HL-60 (cell line): Measurements from ENCODE around the gene CCDC92.
A peak's percentile ranks its signal among the peaks of the same experiment; 100 is the strongest.

Experiments
- DNase-seq, 2 experiments: peaks; one replicate each; pipeline ENCODE4 v3.0.0-alpha.2; 2010 to 2020; ENCODE audit warnings: low read depth in 1 of 2, low spot score in 1 of 2
- H3K27ac ChIP-seq: fragments of 250-450 bp; sonication (Bioruptor Pico); replicated peaks from 2 replicates; pipeline ENCODE4 v1.5.1; 2020; ENCODE audit warnings: mild to moderate bottlenecking, moderate library complexity
- H3K27me3 ChIP-seq: fragments of 250-450 bp; sonication (Bioruptor Pico); 2 replicates; pipeline ENCODE4 v1.5.1; 2021; ENCODE audit warnings: mild to moderate bottlenecking, moderate library complexity; ENCODE audit not compliant: insufficient read depth, poor library complexity, severe bottlenecking
- H3K4me3 ChIP-seq: replicated peaks from 2 replicates; pipeline ENCODE4 v1.5.1; 2011; ENCODE audit warnings: mild to moderate bottlenecking, control low read depth, low read length; ENCODE audit not compliant: insufficient read depth
- GABPA ChIP-seq: IDR thresholded peaks from 2 replicates; pipeline ENCODE4 v1.6.1; 2012; ENCODE audit warnings: low read depth
- POLR2AphosphoS5 ChIP-seq: IDR thresholded peaks from 2 replicates; pipeline ENCODE4 v1.6.1; 2012; ENCODE audit warnings: low read depth
- SPI1 ChIP-seq: IDR thresholded peaks from 2 replicates; pipeline ENCODE4 v1.6.1; 2012; ENCODE audit warnings: low read depth, mild to moderate bottlenecking, borderline replicate concordance
- TF ChIP-seq, protein P1 (sequence below): IDR thresholded peaks from one replicate; pipeline ENCODE4 v1.5.1; 2011; ENCODE audit warnings: low read length, control low read depth, inconsistent platforms; ENCODE audit not compliant: insufficient read depth
- TF ChIP-seq, protein P2 (sequence below): IDR thresholded peaks from 2 replicates; pipeline ENCODE4 v1.6.1; 2012; ENCODE audit warnings: low read depth; ENCODE audit not compliant: insufficient replicate concordance

Gene CCDC92

DNA sequence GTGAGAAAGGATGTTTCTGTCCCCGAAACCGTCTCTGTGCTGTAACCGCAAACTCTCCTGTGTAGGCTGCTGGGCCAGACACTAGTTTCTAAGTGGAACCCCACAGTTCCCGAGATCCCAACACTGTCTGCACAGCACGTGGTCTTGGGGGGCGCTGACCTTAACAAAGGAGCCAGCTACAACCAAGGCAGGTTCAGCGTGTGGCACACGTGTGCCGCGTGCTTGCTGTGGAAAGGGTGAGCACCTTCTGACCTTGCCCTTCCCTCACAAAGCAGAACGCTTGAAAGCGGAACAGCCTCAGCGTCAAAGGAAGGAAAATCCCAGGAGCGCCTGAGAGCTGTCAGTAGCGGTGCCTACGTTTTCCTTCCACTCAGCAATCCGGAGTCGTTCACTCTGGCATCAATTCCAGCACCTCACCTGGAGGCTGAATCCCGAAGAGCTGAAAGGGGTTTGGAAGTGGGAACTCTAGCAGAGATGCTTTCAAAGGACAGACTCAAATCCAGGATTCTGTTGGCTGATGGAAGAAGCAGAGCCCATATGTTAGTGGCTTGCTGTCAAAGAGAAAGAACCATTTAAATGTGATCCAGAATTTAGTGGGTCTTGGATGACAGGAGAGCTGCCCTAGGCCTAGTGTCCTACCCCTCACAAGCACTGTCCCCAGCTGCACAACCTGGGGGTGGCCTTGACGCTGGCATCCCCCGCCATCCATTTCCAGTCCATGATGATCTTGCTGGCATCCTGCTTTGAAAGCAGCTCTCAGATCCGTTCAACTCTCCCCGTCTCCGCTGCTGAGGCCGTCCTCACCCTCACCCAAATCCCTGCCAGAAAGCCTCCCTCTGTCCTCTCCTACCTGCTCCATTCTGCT lies 27.1 kb downstream of the CCDC92 start:
- TF ChIP-seq POLR2AphosphoS5 (no peak), GABPA (no peak), SPI1 (no peak)
- TF ChIP-seq, protein P1, sequence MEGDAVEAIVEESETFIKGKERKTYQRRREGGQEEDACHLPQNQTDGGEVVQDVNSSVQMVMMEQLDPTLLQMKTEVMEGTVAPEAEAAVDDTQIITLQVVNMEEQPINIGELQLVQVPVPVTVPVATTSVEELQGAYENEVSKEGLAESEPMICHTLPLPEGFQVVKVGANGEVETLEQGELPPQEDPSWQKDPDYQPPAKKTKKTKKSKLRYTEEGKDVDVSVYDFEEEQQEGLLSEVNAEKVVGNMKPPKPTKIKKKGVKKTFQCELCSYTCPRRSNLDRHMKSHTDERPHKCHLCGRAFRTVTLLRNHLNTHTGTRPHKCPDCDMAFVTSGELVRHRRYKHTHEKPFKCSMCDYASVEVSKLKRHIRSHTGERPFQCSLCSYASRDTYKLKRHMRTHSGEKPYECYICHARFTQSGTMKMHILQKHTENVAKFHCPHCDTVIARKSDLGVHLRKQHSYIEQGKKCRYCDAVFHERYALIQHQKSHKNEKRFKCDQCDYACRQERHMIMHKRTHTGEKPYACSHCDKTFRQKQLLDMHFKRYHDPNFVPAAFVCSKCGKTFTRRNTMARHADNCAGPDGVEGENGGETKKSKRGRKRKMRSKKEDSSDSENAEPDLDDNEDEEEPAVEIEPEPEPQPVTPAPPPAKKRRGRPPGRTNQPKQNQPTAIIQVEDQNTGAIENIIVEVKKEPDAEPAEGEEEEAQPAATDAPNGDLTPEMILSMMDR: no peak

DNA sequence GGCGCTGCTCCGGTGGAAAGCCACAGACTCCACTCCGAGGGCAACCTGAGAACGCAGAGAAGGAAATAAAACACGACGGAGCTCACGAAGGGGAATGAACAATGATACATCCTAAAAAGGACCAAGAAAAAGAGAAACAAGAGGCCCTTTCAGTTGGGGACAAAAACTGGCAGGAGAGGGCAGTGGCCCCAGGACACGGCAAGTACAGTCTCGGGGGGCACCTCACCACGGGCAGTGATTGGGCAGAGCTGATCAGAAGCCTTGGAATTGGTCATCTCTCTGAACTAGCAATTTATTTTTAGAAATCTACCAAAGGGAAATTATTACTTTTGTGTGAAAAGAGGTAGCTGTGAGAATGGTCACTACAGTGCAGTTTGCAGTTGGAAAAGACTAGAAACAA lies 27.9 kb downstream of the CCDC92 start:
- H3K27me3 ChIP-seq: no peaks in the 10 kb centered on the region
- TF ChIP-seq, protein P2, sequence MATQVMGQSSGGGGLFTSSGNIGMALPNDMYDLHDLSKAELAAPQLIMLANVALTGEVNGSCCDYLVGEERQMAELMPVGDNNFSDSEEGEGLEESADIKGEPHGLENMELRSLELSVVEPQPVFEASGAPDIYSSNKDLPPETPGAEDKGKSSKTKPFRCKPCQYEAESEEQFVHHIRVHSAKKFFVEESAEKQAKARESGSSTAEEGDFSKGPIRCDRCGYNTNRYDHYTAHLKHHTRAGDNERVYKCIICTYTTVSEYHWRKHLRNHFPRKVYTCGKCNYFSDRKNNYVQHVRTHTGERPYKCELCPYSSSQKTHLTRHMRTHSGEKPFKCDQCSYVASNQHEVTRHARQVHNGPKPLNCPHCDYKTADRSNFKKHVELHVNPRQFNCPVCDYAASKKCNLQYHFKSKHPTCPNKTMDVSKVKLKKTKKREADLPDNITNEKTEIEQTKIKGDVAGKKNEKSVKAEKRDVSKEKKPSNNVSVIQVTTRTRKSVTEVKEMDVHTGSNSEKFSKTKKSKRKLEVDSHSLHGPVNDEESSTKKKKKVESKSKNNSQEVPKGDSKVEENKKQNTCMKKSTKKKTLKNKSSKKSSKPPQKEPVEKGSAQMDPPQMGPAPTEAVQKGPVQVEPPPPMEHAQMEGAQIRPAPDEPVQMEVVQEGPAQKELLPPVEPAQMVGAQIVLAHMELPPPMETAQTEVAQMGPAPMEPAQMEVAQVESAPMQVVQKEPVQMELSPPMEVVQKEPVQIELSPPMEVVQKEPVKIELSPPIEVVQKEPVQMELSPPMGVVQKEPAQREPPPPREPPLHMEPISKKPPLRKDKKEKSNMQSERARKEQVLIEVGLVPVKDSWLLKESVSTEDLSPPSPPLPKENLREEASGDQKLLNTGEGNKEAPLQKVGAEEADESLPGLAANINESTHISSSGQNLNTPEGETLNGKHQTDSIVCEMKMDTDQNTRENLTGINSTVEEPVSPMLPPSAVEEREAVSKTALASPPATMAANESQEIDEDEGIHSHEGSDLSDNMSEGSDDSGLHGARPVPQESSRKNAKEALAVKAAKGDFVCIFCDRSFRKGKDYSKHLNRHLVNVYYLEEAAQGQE: no peak
- TF ChIP-seq POLR2AphosphoS5: no peak
- TF ChIP-seq, protein P1: no peak
- TF ChIP-seq SPI1: no peak
- TF ChIP-seq GABPA: no peak
- no peak overlapping the region for H3K27ac ChIP-seq
- DNase-seq: peak in 1 of 2 experiments; percentile 30
- H3K4me3 ChIP-seq: no peak overlapping the region

More for the DNA sequence above, 27.1 kb downstream of the CCDC92 start:
- H3K27me3 ChIP-seq: no peaks in the 10 kb centered on the region
- H3K27ac ChIP-seq: no peak overlapping the region
- no peak overlapping the region for H3K4me3 ChIP-seq
- DNase-seq: no peak

DNA sequence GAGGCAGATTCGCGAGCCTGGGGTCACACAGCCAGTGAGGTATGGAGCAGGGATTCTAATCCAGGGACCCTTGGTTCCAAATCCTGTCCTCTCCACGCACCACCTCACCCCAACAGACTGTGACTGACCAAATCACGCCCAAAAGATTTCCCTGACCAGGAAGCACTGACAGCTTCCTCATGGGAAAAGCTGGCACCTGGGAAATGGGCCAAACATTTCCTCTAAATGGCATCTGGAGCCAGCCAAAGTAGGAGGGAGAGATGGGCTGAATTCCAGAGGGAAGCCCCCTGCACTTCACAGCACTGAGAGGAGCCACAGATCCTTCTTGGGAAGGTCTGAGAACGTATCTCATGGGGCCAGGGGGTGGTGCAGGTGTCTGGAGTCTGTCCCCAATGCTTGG lies 28.8 kb downstream of the CCDC92 start:
- Histone ChIP-seq H3K27ac (no peak overlapping the region), H3K27me3 (no peaks in the 10 kb centered on the region), H3K4me3 (no peak overlapping the region)
- no peak for DNase-seq
- no peak for TF ChIP-seq GABPA
- TF ChIP-seq, protein P1: no peak
- TF ChIP-seq SPI1: no peak
- TF ChIP-seq, protein P2: no peak
- no peak for TF ChIP-seq POLR2AphosphoS5
